ENCODE data around the gene CNPY4.

The CNPY4 gene

GRCh38 chr7:100093054-100093453 lies 26.4 kb upstream of the CNPY4 start:
- no peak for DNase-seq

DNA sequence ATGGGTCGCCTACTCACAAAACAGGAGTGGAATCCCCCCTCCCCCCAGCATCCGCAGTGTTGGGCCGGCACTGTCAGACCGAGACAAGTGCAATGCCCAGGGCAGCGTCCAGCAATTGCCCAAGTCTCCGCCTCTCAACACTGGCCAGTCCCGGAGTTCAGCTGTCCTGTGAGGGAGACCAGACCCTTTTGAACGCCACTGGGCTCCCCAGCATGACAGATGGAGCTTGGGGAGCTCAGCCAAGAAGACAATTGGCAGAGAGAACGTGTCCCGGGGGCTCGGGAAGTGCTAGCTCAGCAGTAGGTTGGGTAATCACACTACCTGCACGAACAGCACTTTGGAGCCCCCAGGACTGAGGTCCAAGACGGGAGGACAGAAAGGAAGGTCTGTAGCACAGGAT lies 25.9 kb upstream of the CNPY4 start:
- DNase-seq = no peak

- no peak for DNase-seq
These were observed 25.4 kb upstream of the CNPY4 start for GRCh38 chr7:100093925-100094486.

DNA sequence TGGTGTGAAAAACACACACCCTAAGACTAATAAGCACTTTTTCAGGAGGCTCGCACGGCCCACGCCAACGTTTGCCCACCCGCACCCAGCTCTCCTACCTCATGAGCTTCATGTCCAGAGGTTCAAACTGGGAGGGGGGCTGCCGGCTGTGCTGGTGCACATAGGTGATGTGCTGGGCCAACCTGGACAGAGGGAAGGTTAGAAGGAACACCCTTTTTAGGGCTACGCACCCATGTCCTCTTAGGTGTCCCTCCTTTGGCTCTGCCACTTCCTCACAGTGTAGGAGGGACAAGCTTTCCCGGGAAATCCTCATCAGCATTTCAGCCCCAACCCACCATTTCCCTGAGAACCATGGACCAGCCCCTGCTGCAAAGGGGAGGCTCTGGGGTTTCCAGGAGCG lies 24.1 kb upstream of the CNPY4 start:
- DNase-seq = no peak

DNA sequence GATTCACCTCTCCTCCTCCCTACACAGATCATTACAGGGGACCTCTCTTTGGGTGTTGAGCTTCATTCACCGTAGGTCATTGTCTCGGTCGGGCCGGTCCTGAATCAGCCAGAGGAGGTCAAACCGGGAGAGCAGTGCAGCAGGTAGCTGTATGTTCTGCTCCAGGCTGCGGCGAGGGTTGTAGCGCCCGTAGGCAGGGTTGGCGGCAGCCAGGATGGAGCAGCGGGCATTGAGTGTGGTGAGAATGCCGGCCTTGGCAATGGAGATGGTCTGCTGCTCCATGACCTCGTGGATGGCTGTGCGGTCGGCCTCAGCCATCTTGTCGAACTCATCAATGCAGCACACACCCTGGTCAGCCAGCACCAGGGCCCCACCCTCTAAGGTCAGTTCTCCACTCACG lies 23.7 kb upstream of the CNPY4 start:
- DNase-seq = no peak

- DNase-seq = no peak
These were observed 20.5 kb upstream of the CNPY4 start for GRCh38 chr7:100098913-100099312.

- no peak for DNase-seq
These were observed 20.0 kb upstream of the CNPY4 start for GRCh38 chr7:100099452-100099851.

DNA sequence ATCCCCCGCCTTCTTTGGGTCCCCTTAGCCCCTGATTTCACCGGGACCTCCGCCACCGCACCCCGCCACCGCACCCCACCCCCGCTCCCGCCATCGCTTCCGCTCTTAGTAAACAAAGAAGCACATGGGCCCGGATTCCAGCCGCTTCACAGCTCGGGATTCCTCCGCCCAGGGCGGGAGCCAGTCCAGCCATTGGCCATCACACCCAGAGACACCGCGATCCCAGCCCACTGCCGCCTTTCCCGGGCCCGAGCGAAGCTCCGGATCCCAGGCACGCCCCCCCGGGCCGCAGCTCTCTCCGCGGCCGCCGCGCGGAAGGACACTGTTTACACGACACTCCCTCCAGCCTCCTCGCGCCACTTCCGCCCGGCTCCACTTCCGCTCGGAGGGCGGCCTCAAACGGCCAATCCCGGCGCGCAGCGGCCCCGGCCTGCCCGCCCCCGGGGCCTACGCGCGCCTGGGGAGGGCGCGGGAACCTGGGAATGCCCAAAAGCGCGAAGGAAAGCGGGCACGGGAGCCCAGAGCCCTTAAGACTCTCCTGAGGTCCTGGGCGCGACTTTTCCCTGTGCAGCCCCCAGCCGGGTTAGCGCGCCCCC lies 18.9 kb upstream of the CNPY4 start:
- peak; percentile 89 for DNase-seq

DNA sequence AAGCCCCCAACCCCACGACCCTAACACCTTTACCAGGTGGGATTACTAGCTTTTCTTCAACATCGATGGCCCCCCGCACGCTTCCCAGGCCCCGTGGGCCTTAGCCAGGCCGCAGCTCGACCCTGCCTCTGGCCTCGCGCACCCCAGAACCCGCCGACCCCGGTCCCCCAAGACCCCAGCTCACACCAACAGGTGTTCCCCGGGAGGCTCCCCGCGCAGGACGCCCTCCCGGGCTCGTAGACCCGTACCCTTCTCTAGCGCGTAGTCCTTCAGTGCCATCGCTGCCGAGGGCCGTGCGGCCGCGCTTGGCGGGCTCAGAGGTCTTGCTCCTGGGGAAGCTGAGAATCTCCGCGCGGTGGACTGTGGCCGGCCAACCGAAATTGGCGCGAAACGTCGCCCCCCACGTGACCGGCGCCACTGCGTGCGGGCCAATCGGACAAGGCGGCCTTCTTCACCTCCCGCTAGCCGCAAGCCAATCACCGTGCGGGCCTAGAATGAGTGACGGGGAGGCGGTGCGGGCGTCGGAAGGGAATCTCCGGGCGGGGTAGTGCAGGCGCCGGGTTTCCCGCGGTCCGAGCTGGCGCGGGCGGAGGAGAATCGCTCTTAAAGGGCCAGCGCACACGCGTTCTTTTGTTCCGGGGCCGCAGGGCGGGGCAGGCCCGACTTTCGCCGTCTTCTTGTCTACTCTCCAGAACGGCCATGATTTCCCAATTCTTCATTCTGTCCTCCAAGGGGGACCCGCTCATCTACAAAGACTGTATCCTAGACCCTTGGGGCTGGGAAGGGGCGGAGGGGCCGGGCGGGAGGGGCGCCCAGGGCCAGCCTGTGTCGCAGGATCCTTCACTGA lies 18.2 kb upstream of the CNPY4 start, which contains the start of the genes AP4M1 and MCM7:
Gene AP4M1 (plus strand): TSS at position 628 of the 847 bp plus-strand sequence. CDS start 72 bp downstream, at position 700.
Gene MCM7 (minus strand): TSS at position 382 of the 847 bp plus-strand sequence. CDS start 103 bp downstream, at position 279.
- peak; percentile 97 for DNase-seq

DNA sequence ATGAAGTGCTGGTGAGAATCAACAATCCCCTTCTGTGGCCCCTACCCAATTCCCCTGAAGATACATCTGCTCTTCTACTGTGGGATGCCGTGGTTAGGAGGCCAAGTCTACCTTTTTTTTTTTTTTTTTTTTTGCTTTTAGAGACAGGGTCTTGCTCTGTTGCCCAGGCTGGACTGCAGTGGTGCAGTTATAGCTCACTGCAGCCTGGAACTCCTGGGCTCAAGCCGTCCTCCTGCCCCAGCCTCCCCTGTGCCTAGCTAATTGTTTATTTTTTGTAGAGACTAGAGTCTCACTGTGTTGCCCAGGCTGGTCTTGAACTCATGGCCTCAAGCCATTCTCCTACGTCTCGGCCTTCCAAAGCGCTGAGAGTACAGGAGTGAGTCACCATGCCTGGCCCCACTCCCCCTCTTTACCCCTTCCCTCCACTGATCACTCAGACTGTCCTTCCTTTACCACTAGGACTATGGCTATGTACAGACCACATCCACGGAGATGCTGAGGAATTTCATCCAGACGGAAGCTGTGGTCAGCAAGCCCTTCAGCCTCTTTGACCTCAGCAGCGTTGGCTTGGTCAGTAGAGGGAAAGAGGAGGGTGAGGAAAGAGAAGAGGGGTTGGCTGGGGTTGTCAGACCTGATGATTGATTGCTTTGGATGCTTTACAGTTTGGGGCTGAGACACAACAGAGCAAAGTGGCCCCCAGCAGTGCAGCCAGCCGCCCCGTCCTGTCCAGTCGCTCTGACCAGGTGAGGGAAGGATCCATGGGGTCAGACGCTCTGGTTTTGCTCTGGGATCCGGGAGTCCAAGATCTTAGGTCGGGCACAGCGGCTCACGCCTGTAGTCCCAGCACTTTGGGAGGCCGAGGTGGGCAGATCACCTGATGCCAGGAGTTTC lies 16.2 kb upstream of the CNPY4 start:
- DNase-seq = no peak

- no peak for DNase-seq
These were observed 13.9 kb upstream of the CNPY4 start for GRCh38 chr7:100105534-100105933.

DNA sequence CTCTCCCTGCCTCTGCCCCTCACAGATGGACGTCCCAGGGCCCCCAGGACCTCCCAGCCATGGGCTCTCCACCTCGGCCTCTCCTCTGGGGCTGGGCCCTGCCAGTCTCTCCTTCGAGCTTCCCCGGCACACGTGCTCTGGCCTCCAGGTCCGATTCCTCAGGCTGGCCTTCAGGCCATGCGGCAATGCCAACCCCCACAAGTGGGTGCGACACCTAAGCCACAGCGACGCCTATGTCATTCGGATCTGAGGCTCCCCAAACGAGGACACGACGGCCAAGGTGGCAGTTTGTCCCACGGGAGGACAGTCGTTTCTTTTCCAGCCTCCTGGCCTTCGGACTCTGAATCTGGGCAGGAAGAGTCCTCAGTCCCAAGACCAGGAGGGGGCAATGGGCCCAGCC lies 12.8 kb upstream of the CNPY4 start:
- DNase-seq = no peak

GRCh38 chr7:100107125-100107737 lies 12.2 kb upstream of the CNPY4 start:
- no peak for DNase-seq

DNA sequence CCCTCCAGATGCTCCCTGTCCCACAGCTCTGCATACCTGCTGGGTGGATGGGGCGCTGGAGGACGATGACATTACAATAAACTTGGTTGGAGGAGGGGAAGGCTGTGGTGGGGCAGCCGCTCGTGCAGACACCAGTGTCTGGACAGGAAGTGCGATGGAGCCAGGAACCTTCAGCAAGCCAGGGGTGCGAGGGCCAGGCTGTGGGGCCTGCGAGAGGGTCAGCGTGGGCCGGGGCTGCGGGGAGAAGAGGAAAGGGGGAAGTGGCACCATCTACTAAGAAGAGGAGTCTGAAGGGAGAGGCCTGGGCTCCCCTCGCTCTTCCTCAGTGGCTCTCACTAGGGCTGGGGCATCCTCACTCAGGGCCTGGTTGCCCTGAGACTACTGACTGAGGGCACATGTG lies 11.5 kb upstream of the CNPY4 start:
- no peak for DNase-seq

DNA sequence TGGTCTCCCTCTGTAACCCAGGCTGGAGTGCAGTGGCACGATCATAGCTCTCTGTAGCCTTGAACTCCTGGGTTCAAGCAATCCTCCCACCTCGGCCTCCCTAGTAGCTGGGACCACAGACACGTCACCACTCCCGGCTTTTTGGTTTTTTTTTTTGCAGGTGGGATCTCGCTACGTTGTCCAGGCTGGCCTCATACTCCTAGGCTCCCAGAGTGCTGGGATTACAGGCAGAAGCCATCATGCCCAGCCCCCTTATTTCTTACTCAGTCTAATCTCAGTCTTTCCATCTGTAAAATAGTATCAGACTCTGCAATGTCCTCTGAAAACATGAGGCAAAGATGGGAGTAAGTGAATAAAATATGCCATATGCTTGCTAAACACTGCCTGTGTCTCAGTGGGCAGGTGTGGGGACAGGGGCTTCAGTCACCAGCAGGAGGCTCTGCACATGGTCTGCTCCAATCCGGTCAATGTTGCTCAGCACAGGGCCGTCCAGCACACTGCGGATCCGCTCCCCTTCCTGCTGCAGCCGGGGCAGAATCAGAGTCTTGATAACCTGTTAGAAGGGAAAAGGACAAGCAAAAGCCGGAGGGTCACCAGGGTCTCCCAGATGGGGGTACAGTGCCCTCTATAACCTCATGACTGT lies 9.8 kb upstream of the CNPY4 start:
- DNase-seq = no peak

GRCh38 chr7:100111156-100111555 lies 8.3 kb upstream of the CNPY4 start:
- no peak for DNase-seq

DNA sequence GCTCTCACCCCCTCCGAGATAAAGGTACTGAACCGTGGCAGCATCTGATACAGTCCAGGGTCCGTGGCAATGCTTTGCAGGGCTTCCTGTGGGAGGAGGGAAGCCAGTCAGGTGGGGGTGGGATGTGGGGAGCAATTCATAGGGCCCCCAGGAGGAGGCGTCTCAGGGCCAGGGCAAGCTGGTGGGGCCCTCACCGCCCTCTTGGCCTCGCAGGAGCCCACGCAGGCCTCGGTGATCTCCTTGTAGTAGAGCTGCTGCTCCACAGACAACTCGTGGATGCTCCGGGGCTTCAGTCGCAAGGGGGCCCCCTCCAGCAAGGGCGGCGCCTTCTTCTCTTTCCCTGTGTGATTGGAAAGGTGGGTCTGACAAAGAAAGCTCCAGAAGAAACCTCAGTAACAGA lies 7.5 kb upstream of the CNPY4 start:
- no peak for DNase-seq

GRCh38 chr7:100115026-100115425 lies 4.4 kb upstream of the CNPY4 start:
- no peak for DNase-seq

DNA sequence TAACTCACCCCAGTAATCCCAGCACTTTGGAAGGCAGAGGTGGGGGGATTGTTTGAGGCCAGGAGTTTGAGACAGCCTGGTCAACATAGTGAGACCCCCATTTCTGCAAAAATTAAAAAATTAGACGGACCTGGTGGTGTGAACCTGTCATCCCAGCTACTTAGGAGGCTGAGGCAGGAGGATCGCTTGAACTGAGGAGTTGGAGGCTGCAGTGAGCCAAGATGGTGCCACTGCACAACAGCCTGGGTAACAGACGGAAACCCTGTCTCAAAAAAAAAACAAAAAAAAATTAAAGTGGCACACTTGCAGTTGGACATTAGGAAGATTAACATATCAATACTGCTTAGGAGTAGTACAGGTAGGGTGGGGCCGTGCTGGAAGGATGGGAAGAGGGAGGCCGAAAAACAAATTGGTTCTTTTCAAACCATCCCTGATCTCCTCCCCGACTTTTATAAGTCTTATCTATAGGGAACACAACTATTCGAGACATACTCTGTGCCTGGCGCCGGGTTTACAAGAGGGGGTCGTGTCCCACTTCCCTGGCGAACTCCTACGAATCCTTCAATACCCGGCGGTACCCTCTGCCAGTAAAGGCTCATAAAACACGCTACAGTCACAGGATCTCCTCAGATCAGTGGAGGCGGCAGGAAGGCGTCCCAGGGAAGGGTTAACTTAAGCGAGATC lies 904 bp upstream of the CNPY4 start:
- DNase-seq = no peak

GRCh38 chr7:100119970-100120732 lies 717 bp downstream of the CNPY4 start:
- DNase-seq = peak; percentile 81

DNA sequence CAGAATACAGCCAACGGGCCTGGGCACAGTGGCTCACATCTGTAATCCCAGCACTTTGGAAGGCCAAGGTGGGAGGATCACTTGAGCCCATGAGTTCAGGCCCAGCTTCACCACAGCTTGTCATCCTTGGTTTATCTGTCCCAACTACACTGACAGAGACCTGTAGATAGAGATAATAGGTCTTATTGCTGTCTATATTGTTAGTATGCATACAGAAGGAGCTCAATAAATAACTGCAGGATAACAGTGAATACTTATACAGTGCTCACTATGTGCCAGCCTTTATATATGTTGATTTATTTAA lies 1.3 kb downstream of the CNPY4 start:
- DNase-seq = no peak
